Fibroblast of mammary gland (primary cell): ENCODE results near the gene NFIB.

Source experiments
- DNase-seq: peaks from one replicate; pipeline ENCODE4 v3.0.0-alpha.2; 2010; ENCODE audit warnings: low read depth
- H3K4me3 ChIP-seq: 2 replicates; pipeline ENCODE4 v1.5.1; 2011; ENCODE audit warnings: low read depth, mild to moderate bottlenecking, low read length, moderate library complexity; ENCODE audit not compliant: control insufficient read depth
- CTCF ChIP-seq: conservative IDR thresholded peaks from 2 replicates; pipeline ENCODE4 v1.5.1; 2011; ENCODE audit warnings: low read depth, low read length, inconsistent platforms; ENCODE audit not compliant: control insufficient read depth, insufficient read depth

The NFIB gene

DNA sequence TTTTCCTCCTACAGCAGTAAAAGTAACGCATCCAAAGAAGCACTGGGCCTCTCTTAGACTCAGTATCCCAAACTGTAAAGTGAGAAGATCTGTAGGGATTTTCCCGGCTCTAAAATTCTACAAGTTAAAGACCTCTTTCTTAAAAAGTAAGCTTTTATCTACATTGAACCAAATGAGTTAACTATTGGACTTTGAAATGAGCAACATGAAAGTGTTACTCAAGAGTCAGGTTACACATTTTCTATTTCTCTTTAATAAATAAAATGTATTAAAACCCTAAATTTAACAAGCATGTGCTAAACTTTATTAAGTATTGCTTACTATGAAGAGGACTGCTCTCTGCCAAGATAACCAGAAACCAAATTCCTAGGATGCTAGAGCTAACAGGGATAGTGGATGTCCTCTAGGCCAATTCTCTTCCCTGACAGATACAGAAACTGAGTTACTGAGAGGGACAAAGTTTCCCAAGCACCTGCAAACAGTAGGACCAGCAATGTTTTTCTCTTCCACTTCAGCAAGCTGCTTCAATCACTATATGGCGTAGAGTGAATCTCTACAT is 21.7 kb downstream of the NFIB start:
- TF ChIP-seq CTCF, result no peak
- no peak overlapping the region for H3K4me3 ChIP-seq
- DNase-seq, result no peak

DNA sequence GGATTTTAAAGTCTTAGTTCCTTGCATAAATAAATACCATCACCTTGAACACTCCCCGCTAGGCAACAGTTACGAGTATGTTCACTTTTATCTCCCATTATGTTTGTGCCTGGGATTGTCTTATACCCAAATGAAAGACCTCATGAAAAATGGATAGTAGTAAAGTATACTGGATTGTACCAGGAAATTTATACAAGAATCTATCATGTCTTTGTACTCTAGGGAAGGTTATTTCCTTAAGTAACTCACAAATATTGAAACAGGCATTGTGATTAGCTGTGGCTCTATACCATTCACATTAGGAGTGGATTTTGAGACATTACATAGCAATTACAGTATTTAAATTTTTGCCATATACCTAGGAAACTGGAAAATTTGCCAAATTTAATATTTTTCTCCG is 24.0 kb downstream of the NFIB start:
- no peak for TF ChIP-seq CTCF
- no peak for DNase-seq
- no peak overlapping the region for H3K4me3 ChIP-seq

DNA sequence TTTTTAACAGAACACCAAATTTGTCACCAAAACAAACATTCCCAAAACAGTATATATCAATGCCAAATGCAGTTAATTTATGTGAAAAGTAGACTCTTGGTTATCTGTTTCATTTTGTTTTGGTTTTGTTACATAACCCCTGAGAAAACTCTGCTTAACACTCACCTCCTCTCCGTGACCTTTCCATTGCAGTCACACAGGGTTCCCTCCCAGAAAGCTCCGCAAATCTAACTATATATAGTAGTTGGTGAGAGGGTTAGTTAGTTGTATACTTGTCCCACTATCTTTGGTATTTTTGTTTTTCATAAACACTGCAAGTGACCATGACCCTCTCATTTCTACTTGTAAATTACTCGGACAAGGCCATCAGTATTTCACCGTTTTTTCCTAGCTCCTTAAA is 25.5 kb downstream of the NFIB start:
- no peak for DNase-seq
- H3K4me3 ChIP-seq, result no peak overlapping the region
- no peak for TF ChIP-seq CTCF

DNA sequence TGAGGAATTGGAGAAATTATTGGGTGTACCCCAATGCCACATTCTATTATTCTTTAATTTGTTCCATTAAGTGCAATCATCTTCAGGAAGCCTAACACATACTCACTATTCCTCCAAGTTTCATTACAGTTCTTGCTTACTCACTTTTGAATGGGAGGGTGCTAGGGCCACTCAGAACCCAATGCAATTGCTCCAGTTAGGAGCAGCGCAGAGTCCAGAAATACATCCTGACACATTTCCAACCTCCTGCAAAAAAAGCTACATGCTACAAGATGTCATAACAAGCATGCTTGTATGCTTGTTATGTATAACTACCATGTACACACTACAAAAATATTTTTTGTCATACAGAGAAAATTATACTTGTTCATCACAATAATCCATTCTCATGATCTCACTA is 27.8 kb downstream of the NFIB start:
- DNase-seq, result no peak
- no peak overlapping the region for H3K4me3 ChIP-seq
- TF ChIP-seq CTCF, result no peak

DNA sequence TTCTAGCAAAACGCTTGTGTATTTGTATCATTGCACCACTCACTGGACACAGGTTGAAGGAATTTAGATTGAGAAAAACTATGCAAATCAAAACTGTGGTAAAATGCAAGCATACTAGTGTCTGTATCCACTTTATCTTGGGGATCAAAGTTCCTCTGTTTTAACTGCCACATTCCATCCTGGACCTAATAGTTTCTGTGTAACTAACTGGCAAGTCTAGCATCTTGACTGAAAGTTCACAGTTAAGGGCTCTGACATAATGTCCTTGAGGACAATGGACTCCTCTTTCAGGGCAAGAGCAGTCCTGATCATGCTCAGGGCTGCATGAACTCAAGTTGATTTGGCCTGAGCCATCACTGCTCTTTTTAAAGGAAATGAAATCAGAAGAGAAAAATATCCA is 30.7 kb downstream of the NFIB start:
- no peak for DNase-seq
- TF ChIP-seq CTCF, result no peak
- H3K4me3 ChIP-seq, result no peak overlapping the region

- TF ChIP-seq CTCF, result no peak
- no peak overlapping the region for H3K4me3 ChIP-seq
- DNase-seq, result no peak
These were observed 32.1 kb downstream of the NFIB start for GRCh38 chr9:14281876-14282275.

GRCh38 chr9:14281136-14281795 is 32.7 kb downstream of the NFIB start:
- TF ChIP-seq CTCF, result no peak
- DNase-seq, result no peak
- H3K4me3 ChIP-seq, result no peak overlapping the region
